Measurements from ENCODE around the gene PDE4A. TPM values are rescaled to one million over a fixed set of nuclear protein-coding genes. Genes with fewer than 3 reads are reported as not detected.

Gene PDE4A
- total RNA-seq, 1 donor from 2014 or later = 4.3 TPM

GRCh38 chr19:10510301-10510802 is 90.0 kb downstream of the PDE4A start:
- DNase-seq (ENCODE audit: low spot score) = peak; percentile 28

- no peak for DNase-seq (ENCODE audit: low spot score)
Observed at GRCh38 chr19:10513223-10513622, 92.9 kb downstream of the PDE4A start.

- no peak for DNase-seq (ENCODE audit: low spot score)
Observed at GRCh38 chr19:10514211-10515145, 94.1 kb downstream of the PDE4A start.

- no peak for DNase-seq (ENCODE audit: low spot score)
Observed at GRCh38 chr19:10516064-10516385, 95.7 kb downstream of the PDE4A start.

- peak; percentile 19 for DNase-seq (ENCODE audit: low spot score)
Observed at GRCh38 chr19:10516671-10517286, 96.4 kb downstream of the PDE4A start.

GRCh38 chr19:10517361-10517759 is 97.0 kb downstream of the PDE4A start, which contains the start of gene S1PR5:
Gene S1PR5 (minus strand): TSS chr19:10517447. CDS start chr19:10515011, 2,436 bp downstream.
- peak; percentile 48 for DNase-seq (ENCODE audit: low spot score)

GRCh38 chr19:10517760-10518443 is 97.6 kb downstream of the PDE4A start:
- DNase-seq (ENCODE audit: low spot score) = peak; percentile 53

- no peak for DNase-seq (ENCODE audit: low spot score)
Observed at GRCh38 chr19:10518444-10519361, 98.4 kb downstream of the PDE4A start.

Other genes starting within 250 kb of the PDE4A start
- gene DNMT1, start 225.6 kb upstream of the PDE4A start, total RNA-seq (ENCODE audit: insufficient read depth, low replicate concordance) = 11.3 TPM
- 19.0 TPM for gene S1PR2, start 189.2 kb upstream of the PDE4A start, total RNA-seq (ENCODE audit: insufficient read depth, low replicate concordance)
- gene MRPL4, start 168.3 kb upstream of the PDE4A start, total RNA-seq (ENCODE audit: insufficient read depth, low replicate concordance) = 25.8 TPM
- gene ICAM1, start 149.4 kb upstream of the PDE4A start, total RNA-seq (ENCODE audit: insufficient read depth, low replicate concordance) = 14.2 TPM
- 4.1 TPM for gene ICAM4, start 133.6 kb upstream of the PDE4A start, total RNA-seq (ENCODE audit: insufficient read depth, low replicate concordance)
- gene ICAM5, start 130.6 kb upstream of the PDE4A start, total RNA-seq (ENCODE audit: insufficient read depth, low replicate concordance) = 3.4 TPM
- 1.7 TPM for gene ZGLP1, start 110.7 kb upstream of the PDE4A start, total RNA-seq (ENCODE audit: insufficient read depth, low replicate concordance)
- 18.3 TPM for gene FDX2, start 104.5 kb upstream of the PDE4A start, total RNA-seq (ENCODE audit: insufficient read depth, low replicate concordance)
- gene RAVER1, start 87.0 kb upstream of the PDE4A start, total RNA-seq (ENCODE audit: insufficient read depth, low replicate concordance) = 5.8 TPM
- 1.4 TPM for gene ICAM3, start 80.9 kb upstream of the PDE4A start, total RNA-seq (ENCODE audit: insufficient read depth, low replicate concordance)
- gene TYK2, start 40.0 kb upstream of the PDE4A start, total RNA-seq (ENCODE audit: insufficient read depth, low replicate concordance) = 71.5 TPM
- gene CDC37, start 17.0 kb upstream of the PDE4A start, total RNA-seq (ENCODE audit: insufficient read depth, low replicate concordance) = 73.9 TPM
- 43.1 TPM for gene KEAP1, start 82.8 kb downstream of the PDE4A start, total RNA-seq (ENCODE audit: insufficient read depth, low replicate concordance)
- 7.5 TPM for gene S1PR5, start 96.9 kb downstream of the PDE4A start, total RNA-seq (ENCODE audit: insufficient read depth, low replicate concordance)
- gene ATG4D, start 123.4 kb downstream of the PDE4A start, total RNA-seq (ENCODE audit: insufficient read depth, low replicate concordance) = 5.1 TPM
- gene KRI1, start 145.5 kb downstream of the PDE4A start, total RNA-seq (ENCODE audit: insufficient read depth, low replicate concordance) = 1.9 TPM
- gene CDKN2D, start 148.4 kb downstream of the PDE4A start, total RNA-seq (ENCODE audit: insufficient read depth, low replicate concordance) = 13.5 TPM
- 8.2 TPM for gene AP1M2, start 166.8 kb downstream of the PDE4A start, total RNA-seq (ENCODE audit: insufficient read depth, low replicate concordance)
- gene SLC44A2, start 205.0 kb downstream of the PDE4A start, total RNA-seq (ENCODE audit: insufficient read depth, low replicate concordance) = 34.7 TPM
- gene ILF3, start 233.8 kb downstream of the PDE4A start, total RNA-seq (ENCODE audit: insufficient read depth, low replicate concordance) = 105 TPM

Data from umbilical cord (tissue), 2 donors.